Uterine smooth muscle cell (primary cell): ENCODE data around the gene ZNF346. TPM values are rescaled to one million over a fixed set of nuclear protein-coding genes. Genes with fewer than 3 reads are reported as not detected.

Experiments used
- total RNA-seq: library from RNA; depleted of rRNA; stranded (reverse); fragments of >200 nt; gene quantifications from 2 replicates; pipeline ENCODE4 v1.2.3, GENCODE V29; 2014

The ZNF346 gene, protein sequence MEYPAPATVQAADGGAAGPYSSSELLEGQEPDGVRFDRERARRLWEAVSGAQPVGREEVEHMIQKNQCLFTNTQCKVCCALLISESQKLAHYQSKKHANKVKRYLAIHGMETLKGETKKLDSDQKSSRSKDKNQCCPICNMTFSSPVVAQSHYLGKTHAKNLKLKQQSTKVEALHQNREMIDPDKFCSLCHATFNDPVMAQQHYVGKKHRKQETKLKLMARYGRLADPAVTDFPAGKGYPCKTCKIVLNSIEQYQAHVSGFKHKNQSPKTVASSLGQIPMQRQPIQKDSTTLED
- total RNA-seq, result 12.7 and 14.3 TPM in 2 replicates

DNA sequence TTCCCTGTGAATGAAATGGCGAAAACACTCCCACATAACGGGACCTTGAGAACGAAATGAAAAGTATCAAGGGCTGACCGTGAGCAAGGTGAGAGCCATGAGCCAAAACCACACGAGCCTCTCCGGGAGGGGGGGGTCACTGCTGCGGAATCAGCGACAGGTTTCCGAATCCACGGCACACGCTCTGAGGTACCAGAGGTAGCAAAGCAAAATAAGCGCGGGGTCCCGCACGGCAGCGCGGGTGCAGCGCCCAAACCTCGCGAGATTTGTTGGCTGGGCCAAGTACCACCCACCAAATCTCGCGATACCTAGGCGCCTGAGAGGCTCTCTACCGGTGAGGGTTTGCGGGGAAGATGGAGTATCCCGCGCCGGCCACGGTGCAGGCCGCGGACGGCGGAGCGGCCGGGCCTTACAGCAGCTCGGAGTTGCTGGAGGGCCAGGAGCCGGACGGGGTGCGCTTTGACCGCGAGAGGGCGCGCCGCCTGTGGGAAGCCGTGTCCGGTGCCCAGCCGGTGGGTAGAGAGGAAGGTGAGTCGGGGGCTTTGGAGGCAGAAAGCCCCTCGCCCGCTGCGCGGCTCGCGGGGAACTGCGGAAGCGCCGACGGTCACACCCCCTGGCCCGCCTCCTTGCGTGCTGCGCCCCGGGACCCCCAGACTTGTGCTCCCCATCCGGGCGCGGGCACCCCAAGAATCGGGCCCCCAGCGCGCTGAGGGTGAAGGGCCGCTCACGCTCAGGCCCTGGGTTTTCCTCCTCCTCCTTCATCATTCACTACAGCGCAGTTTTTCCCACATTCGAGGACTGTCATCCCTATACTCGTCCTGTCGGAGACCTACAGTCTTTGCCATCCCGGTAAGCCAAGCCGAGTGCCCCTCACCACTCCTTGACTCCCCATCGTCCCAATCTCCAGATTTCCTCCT, at the start of gene ZNF346:
ZNF346 (plus strand) TSS at position 311 of the 917 bp plus-strand sequence; CDS start at position 354, 43 bp downstream.

DNA sequence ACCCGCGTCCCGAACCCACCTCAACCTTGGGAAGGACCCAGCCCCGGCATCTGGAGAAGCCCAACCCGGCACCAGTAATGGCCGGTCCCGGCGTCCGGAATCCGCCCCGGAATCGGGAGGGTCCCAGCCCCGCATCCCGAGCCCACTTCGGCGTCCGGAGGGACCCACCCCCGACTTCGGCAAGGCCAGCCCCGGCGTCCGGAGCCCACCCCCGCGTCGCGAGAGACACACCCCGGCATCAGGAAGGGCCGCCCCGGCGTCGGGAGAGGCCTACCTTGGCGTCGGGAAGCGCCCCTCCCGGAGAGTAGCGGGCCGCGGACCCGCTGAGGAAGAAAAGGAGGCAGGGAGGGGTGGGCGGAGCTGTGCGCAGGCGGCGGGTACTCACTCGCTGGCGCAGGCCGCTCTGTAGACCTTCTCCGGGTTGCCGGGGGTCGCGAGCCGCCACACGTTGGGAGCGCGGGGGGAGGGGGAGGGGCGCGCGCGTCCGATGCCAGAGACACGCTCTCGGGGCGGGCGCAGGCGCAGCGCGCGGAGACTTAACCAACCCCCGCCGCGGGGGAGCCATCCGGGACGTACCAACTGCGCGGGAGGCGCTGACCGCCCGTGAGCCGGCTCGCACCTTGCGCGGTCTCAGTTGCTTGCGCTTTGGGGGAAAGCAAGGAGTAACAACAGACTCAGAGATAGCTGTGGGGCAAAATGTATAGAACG, 16.1 kb upstream of the ZNF346 start, which contains the start of gene UIMC1:
UIMC1 (minus strand) TSS at position 515 of the 708 bp plus-strand sequence. CDS start 24,164 bp downstream, outside the sequence.

DNA sequence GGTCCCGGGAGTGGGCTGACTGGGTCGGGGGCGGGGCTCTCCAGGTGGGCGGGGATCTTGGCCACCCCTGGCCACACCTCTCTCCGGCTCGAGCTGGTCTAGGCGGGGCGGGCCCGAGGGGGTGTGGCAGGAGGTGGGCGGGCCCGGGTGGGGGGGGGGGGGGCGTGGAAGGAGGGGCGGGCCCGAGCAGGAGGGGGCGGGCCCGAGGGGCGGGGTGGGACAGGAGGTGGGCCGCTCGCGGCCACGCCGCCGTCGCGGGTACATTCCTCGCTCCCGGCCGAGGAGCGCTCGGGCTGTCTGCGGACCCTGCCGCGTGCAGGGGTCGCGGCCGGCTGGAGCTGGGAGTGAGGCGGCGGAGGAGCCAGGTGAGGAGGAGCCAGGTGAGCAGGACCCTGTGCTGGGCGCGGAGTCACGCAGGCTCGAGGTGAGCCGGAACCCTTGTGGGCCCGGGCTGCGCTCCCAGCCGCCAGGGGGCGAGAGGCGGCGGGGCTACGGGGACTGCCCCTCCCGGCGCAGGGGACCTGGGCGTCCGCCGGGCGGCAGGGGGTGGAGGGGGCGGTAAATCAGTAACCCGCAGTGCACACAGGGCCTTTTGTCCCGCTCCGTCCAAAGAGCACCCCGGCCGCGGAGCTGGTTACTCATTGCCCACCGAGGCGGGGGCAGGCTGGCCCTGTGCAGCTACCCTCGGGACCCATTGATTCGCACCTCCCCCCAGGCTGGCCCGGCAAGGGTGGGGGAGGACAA, 64.3 kb downstream of the ZNF346 start, which contains the start of gene FGFR4:
FGFR4 (plus strand) TSS at position 262 of the 744 bp plus-strand sequence. CDS start 2,688 bp downstream, outside the sequence.

Other genes with a start within 250 kb of the ZNF346 start
- not detected in 2 replicates for gene UNC5A, start 212.1 kb upstream of the ZNF346 start, total RNA-seq
- not detected in 2 replicates for gene HK3, start 123.3 kb upstream of the ZNF346 start, total RNA-seq
- 31.9 and 38.0 TPM in 2 replicates for gene UIMC1, start 15.9 kb upstream of the ZNF346 start, total RNA-seq
- 0.62 and 0.66 TPM in 2 replicates for gene FGFR4, start 64.2 kb downstream of the ZNF346 start, total RNA-seq
- 43.8 and 47.0 TPM in 2 replicates for gene NSD1, start 111.1 kb downstream of the ZNF346 start, total RNA-seq